GM21423 (cell line): ENCODE data around the gene COQ8A.

Source experiments
- ATAC-seq: cut with Tn5 transposase; IDR thresholded peaks from one replicate; pipeline ENCODE4 v1.9.1; 2021; ENCODE audit warnings: mild to moderate bottlenecking, moderate library complexity; ENCODE audit not compliant: unreplicated experiment

The COQ8A gene

DNA sequence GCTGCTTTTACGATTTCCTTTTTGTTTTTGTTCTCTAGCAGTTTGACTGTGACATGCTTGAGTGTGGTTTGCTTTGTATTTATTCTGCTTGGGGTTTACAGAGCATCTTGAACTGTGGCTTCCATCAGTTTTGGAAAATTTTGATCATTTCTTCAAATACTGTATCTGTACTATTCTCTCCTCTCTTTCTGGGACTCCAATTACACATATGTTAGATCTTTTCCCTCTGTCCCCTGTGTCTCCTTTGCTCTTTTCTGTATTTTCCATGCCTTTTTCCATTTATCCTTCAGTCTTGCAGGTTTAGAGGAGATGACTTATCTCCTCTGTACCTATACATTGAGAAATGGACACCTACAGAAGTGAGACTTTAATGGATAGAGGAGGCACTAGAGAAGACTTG lies 31.7 kb downstream of the COQ8A start:
- no peak for ATAC-seq

GRCh38 chr1:226972931-226973330 lies 32.8 kb downstream of the COQ8A start:
- no peak for ATAC-seq

DNA sequence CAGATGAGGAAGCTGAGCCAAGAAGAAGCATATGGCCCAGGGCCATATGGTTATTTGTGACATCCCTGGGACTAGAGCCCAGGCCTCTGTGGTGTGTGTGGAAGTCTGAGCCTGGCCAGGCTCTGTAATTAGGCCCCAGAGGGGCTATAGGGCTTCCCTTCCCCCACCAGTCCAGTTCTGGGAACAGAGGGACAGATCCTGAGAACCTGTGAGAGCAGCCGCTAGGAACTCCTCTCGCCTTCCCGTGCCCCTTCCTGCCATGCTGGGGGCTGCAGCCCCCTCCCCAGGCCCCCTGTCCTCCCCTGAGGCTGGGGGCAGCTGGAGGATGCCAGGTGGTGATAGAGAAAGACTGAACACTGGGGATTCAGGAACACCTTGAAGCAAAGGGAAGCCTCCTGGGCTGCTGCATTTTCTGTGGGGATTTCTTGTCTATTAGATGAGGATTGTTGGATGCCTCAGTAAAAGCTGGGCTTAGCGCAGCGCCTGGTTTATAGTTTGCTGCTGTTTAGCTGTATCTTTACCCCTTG lies 33.3 kb downstream of the COQ8A start:
- ATAC-seq = no peak

DNA sequence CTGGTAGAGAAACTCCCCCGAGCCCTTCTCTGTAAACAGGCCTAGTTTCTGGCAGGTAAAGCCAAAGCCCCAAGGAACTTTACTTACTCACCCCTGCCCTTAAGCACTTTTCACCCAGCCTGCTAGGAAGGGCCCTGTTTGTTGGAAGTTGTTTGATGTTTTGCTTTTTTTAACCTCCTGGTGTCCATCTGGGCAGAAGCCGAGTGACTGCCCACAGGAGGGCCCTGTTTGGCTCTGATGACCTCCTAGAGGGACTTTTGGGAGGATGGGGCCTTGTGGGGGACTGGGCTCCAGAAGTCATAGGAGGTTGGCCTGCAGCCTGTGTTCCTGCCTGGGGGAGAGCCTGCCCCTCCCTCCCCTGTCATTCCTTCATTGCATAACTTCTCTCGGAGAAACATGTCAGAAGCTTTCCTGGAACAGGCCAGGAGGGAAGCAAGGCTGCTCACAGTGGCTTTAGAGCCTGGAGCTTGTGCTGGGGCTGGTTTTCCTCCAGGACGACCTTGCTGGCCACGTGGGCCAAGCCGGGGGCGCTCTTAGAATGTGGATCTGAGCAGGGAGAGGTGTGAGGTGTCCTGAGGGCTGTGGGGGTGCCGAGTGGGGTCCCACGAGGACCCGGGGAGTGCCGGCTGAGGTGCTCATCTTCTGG lies 33.9 kb downstream of the COQ8A start:
- no peak for ATAC-seq

GRCh38 chr1:226974544-226975258 lies 34.6 kb downstream of the COQ8A start:
- ATAC-seq = no peak

DNA sequence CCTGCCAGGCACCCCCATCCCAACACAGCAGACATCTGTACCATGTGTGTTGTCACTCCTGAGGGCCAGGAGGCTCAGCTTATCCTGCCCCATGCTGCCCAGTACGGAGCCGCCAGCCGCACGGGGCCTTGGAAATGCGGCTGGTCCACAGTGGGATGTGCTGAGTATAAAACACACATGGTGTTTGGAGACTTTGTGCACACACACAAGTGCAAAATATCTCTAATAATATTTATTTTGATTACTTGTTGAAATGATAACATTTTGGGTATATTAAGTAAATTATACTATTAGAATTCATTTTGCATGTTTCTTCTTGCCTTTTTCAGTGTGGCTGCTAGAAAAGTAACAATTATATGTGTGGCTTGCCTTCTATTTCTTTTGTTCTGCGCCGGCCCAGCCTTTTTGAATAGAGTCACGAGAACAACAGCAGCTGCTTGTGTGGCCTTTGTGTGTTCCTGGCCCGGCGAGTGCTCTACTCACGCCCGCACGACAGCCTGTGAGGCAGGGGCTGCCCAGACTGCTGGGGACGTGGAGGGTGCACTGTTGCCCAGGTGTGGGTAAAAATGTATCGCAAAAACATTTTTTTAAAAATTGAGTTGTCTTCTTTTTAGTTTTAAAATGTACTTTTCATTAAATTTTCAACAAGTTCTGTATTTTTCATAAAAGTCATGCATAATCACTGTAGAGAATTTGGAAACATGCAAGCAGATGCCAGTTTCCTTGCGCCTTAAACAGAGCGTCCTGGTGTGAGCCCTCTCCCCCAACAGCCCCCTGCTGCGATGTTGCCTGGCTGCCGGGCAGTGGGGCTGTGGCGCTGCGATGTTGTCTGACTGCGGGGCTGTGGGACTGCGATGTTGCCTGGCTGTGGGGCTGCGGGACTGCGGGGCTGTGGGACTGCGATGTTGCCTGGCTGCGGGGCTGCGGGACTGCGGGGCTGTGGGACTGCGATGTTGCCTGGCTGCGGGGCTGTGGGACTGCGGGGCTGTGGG lies 35.5 kb downstream of the COQ8A start:
- ATAC-seq = no peak

GRCh38 chr1:226976276-226976977 lies 36.3 kb downstream of the COQ8A start:
- ATAC-seq = no peak

GRCh38 chr1:226976978-226977642 lies 37.0 kb downstream of the COQ8A start:
- no peak for ATAC-seq

DNA sequence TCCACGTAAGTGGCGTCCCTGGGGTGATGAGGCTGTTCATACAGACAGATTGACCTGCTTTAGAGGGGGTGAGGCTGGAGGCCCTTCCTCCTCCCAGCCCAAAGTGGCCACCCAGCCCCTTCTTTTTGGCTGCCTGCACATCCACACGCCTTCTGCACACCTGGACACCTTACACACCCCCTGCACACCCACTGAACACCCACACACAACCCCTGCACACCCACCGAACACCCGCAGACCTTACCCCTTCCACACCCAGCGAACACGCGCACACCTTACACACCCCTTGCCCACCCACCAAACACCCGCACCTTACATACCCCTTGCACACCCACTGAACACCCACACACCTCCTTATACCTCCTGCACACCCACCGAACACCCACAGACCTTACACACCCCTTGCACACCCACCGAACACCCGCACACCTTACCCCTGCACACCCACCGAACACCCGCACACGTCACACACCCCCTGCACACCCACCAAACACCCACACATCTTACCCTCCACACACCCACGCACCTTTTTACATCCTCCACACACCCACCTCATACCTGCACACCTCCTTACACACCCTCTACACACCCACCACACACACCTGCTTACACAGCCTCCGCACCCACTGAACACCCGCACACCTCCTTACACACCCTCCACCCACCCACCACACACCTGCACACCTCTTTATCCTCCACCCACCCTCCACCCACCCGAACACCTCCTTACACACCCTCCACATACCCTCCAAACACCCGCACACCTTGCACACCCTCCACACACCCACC lies 37.7 kb downstream of the COQ8A start:
- no peak for ATAC-seq

- no peak for ATAC-seq
Measured at GRCh38 chr1:226978432-226979114, 38.5 kb downstream of the COQ8A start.

GRCh38 chr1:226979115-226979516 lies 39.0 kb downstream of the COQ8A start:
- no peak for ATAC-seq

DNA sequence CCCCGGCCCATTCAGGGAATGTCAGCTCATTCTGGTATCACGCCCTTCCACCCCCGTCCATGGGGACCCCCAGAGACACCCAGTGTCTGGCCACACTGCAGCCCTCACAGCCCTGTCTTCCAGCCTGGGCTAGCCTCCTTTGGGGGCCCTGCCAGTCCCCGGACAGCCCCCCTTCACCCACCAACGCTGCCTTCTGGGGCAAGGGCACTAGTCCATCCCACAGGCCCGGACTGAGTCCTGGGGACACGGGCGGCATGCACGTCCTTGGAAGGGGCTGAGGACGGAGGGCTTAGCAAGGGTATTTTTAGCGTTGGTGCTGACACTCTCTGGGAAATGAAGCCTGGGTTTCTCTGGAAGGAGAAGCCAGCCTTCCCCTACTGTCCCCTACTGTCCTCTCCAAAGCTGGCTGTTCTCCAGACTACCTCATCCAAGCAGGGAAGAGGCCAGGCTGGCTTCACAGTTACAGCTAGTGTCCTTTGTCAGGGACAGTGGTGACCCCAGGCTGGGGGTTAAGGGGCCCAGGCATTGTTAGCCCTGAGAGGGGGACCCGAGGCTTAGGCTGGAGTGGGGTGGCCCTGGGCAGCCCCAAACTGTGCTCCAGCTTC lies 39.5 kb downstream of the COQ8A start:
- no peak for ATAC-seq

GRCh38 chr1:226980122-226980560 lies 40.0 kb downstream of the COQ8A start:
- no peak for ATAC-seq

DNA sequence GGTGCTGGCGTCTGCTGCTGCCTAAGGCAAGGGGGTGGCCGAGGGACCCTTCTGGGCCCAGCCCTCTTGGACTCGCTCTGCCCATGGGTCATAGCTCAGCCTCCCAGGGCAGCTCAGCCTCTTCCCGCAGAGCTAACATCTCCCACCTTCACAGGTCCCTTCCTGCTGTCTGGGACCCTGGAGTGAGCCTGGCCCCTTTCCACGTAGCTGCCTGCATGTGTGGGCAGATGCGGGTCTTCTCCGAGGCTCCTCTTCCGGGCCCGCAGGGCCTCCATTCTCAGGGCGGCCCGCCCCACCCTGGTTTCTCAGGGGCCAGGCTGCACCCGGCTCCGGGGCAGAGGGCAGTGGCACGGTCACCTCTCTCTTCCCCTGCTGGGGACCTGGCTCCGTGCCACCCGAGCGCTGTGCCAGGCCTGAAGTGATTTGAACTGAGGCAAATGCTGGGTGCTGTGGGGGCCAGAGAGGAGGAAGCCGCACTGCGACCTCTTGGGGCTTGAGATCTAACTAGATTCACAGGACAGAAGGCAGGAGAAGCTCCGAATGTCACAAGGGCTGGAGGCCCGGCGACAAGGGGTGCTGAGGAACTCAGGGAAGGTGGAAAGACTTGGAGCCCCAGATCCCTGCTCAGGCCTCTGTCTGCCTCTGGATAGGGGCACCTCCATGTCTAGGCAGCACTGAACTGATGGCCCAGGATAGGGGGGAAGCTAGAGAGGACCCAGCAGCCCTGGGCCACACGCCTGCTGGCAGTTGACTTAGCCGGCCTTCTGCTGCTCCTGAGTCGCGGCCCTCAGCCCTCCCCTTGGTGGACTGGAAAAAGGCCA lies 40.7 kb downstream of the COQ8A start:
- no peak for ATAC-seq

GRCh38 chr1:226981386-226981817 lies 41.3 kb downstream of the COQ8A start:
- no peak for ATAC-seq

GRCh38 chr1:226981838-226982237 lies 41.7 kb downstream of the COQ8A start:
- no peak for ATAC-seq

- ATAC-seq = no peak
Measured at GRCh38 chr1:226982451-226983177, 42.5 kb downstream of the COQ8A start.
